Ishikawa (cell line): ENCODE results near the gene ZNF532.

Source experiments
- CEBPB ChIP-seq: IDR thresholded peaks from 2 replicates; pipeline ENCODE4 v1.6.1; 2012
- CREB1 ChIP-seq: IDR thresholded peaks from 2 replicates; pipeline ENCODE4 v1.6.1; 2012; ENCODE audit warnings: low read depth
- EGR1 ChIP-seq: IDR thresholded peaks from 2 replicates; pipeline ENCODE4 v1.6.1; 2012
- EP300 ChIP-seq: IDR thresholded peaks from 2 replicates; pipeline ENCODE4 v1.6.1; 2012; ENCODE audit warnings: borderline replicate concordance
- FOXM1 ChIP-seq: IDR thresholded peaks from 2 replicates; pipeline ENCODE4 v1.6.1; 2012; ENCODE audit warnings: low read depth, borderline replicate concordance
- MAX ChIP-seq: IDR thresholded peaks from 2 replicates; pipeline ENCODE4 v1.6.1; 2012
- NFIC ChIP-seq: IDR thresholded peaks from 2 replicates; pipeline ENCODE4 v1.6.1; 2012
- RAD21 ChIP-seq: IDR thresholded peaks from 2 replicates; pipeline ENCODE4 v1.6.1; 2012; ENCODE audit warnings: low read depth
- REST ChIP-seq: IDR thresholded peaks from 2 replicates; pipeline ENCODE4 v1.6.1; 2012; ENCODE audit warnings: low read depth, mild to moderate bottlenecking
- TAF1 ChIP-seq: IDR thresholded peaks from 2 replicates; pipeline ENCODE4 v1.6.1; 2012; ENCODE audit warnings: low read depth, mild to moderate bottlenecking
- TCF12 ChIP-seq: IDR thresholded peaks from 2 replicates; pipeline ENCODE4 v1.6.1; 2012; ENCODE audit warnings: low read depth
- TEAD4 ChIP-seq: IDR thresholded peaks from 2 replicates; pipeline ENCODE4 v1.6.1; 2012
- USF1 ChIP-seq: IDR thresholded peaks from 2 replicates; pipeline ENCODE4 v1.6.1; 2012
- YY1 ChIP-seq: IDR thresholded peaks from 2 replicates; pipeline ENCODE4 v1.6.1; 2012; ENCODE audit warnings: low read depth
- ZBTB7A ChIP-seq: IDR thresholded peaks from 2 replicates; pipeline ENCODE4 v1.6.1; 2012; ENCODE audit warnings: low read depth

Gene ZNF532

GRCh38 chr18:58989184-58989759 is 124.6 kb downstream of the ZNF532 start:
- no peak for TF ChIP-seq TEAD4

- TF ChIP-seq EGR1 (no peak), NFIC (no peak), REST (no peak), YY1 (no peak), CEBPB (no peak), FOXM1 (no peak), ZBTB7A (no peak), TCF12 (no peak), TAF1 (no peak), USF1 (no peak), RAD21 (no peak), MAX (no peak), CREB1 (no peak), EP300 (no peak), TEAD4 (no peak)
Measured at GRCh38 chr18:58990720-58991119, 126.0 kb downstream of the ZNF532 start.

GRCh38 chr18:58991167-58991798 is 126.6 kb downstream of the ZNF532 start:
- no peak for TF ChIP-seq FOXM1
- TF ChIP-seq TAF1 = no peak
- TF ChIP-seq USF1 = no peak
- TF ChIP-seq NFIC = peak; percentile 54; the same call in 1 of the 2 replicates
- TF ChIP-seq EGR1 = no peak
- peak; percentile 57; the same call in 1 of the 2 replicates for TF ChIP-seq EP300
- no peak for TF ChIP-seq REST
- no peak for TF ChIP-seq CREB1
- TF ChIP-seq TCF12 = 0 out of 2 replicates have a peak, but pooled peaks have one; percentile 32
- no peak for TF ChIP-seq RAD21
- no peak for TF ChIP-seq YY1
- TF ChIP-seq CEBPB = no peak
- peak; percentile 23; the same call in 1 of the 2 replicates for TF ChIP-seq TEAD4
- TF ChIP-seq ZBTB7A = no peak
- TF ChIP-seq MAX = no peak

- TF ChIP-seq TEAD4 (no peak), NFIC (no peak), RAD21 (no peak), ZBTB7A (no peak), MAX (no peak), TAF1 (no peak), CEBPB (no peak), YY1 (no peak), FOXM1 (no peak), REST (no peak), CREB1 (no peak), EP300 (no peak), EGR1 (no peak), USF1 (no peak), TCF12 (no peak)
Measured at GRCh38 chr18:58992301-58993231, 127.9 kb downstream of the ZNF532 start.
